HEK293 (cell line): Measurements from ENCODE around the gene CNNM1.

Experiments
- BCL11B ChIP-seq: fragments of 450-650 bp; formaldehyde crosslinking; IDR thresholded peaks from 2 replicates; pipeline ENCODE4 v1.5.1; 2016; ENCODE audit warnings: low read depth, missing biosample characterization, missing genetic modification characterization
- ELK4 ChIP-seq: IDR thresholded peaks from 2 replicates; pipeline ENCODE4 v1.6.1; 2011; ENCODE audit warnings: mild to moderate bottlenecking, low read depth, low read length, borderline replicate concordance
- GLIS2 ChIP-seq: fragments of 450-650 bp; formaldehyde crosslinking; IDR thresholded peaks from 2 replicates; pipeline ENCODE4 v1.5.1; 2016; ENCODE audit warnings: missing biosample characterization, missing genetic modification characterization
- HOXD13 ChIP-seq: sonication (generic); formaldehyde crosslinking; IDR thresholded peaks from 2 replicates; pipeline ENCODE4 v1.8.0; 2022; ENCODE audit warnings: missing genetic modification reagents, borderline replicate concordance
- KLF17 ChIP-seq: fragments of 450-650 bp; formaldehyde crosslinking; IDR thresholded peaks from 2 replicates; pipeline ENCODE4 v1.5.1; 2016; ENCODE audit warnings: missing biosample characterization, missing genetic modification characterization
- KLF9 ChIP-seq: fragments of 450-650 bp; formaldehyde crosslinking; IDR thresholded peaks from 2 replicates; pipeline ENCODE4 v1.5.1; 2016; ENCODE audit warnings: missing biosample characterization, missing genetic modification characterization, low read depth
- SP2 ChIP-seq: fragments of 450-650 bp; formaldehyde crosslinking; IDR thresholded peaks from 2 replicates; pipeline ENCODE4 v1.5.1; 2016; ENCODE audit warnings: missing biosample characterization, missing genetic modification characterization
- WT1 ChIP-seq: fragments of 450-650 bp; formaldehyde crosslinking; IDR thresholded peaks from 2 replicates; pipeline ENCODE4 v1.5.1; 2016; ENCODE audit warnings: missing biosample characterization, missing genetic modification characterization
- ZBTB11 ChIP-seq: fragments of 450-650 bp; formaldehyde crosslinking; conservative IDR thresholded peaks from 2 replicates; pipeline ENCODE4 v1.5.1; 2016; ENCODE audit warnings: low read depth, missing biosample characterization, missing genetic modification characterization
- ZBTB49 ChIP-seq: fragments of 450-650 bp; formaldehyde crosslinking; IDR thresholded peaks from 2 replicates; pipeline ENCODE4 v1.5.1; 2016; ENCODE audit warnings: missing biosample characterization, missing genetic modification characterization, low read depth
- ZFP41 ChIP-seq: fragments of 450-650 bp; formaldehyde crosslinking; IDR thresholded peaks from 2 replicates; pipeline ENCODE4 v1.5.1; 2016; ENCODE audit warnings: missing biosample characterization, missing genetic modification characterization, borderline replicate concordance
- ZNF121 ChIP-seq: fragments of 450-650 bp; formaldehyde crosslinking; IDR thresholded peaks from 2 replicates; pipeline ENCODE4 v1.5.1; 2016; ENCODE audit warnings: missing biosample characterization, missing genetic modification characterization
- ZNF133 ChIP-seq: fragments of 450-650 bp; formaldehyde crosslinking; IDR thresholded peaks from 2 replicates; pipeline ENCODE4 v1.5.1; 2016; ENCODE audit warnings: missing biosample characterization, missing genetic modification characterization
- ZNF211 ChIP-seq: fragments of 450-650 bp; formaldehyde crosslinking; IDR thresholded peaks from 2 replicates; pipeline ENCODE4 v1.5.1; 2016; ENCODE audit warnings: low read depth, missing biosample characterization, missing genetic modification characterization
- ZNF214 ChIP-seq: fragments of 450-650 bp; formaldehyde crosslinking; IDR thresholded peaks from 2 replicates; pipeline ENCODE4 v1.5.1; 2017; ENCODE audit warnings: missing biosample characterization, mild to moderate bottlenecking, missing genetic modification characterization, borderline replicate concordance
- ZNF335 ChIP-seq: fragments of 450-650 bp; formaldehyde crosslinking; conservative IDR thresholded peaks from 2 replicates; pipeline ENCODE4 v1.5.1; 2016; ENCODE audit warnings: missing biosample characterization, missing genetic modification characterization
- ZNF350 ChIP-seq: fragments of 450-650 bp; formaldehyde crosslinking; IDR thresholded peaks from 2 replicates; pipeline ENCODE4 v1.5.0; 2017; ENCODE audit warnings: missing biosample characterization, mild to moderate bottlenecking, missing genetic modification characterization
- ZNF366 ChIP-seq: fragments of 450-650 bp; formaldehyde crosslinking; conservative IDR thresholded peaks from 2 replicates; pipeline ENCODE4 v1.5.1; 2016; ENCODE audit warnings: missing biosample characterization, missing genetic modification characterization
- ZNF37A ChIP-seq: fragments of 450-650 bp; IDR thresholded peaks from 2 replicates; pipeline ENCODE4 v1.5.1; 2018; ENCODE audit warnings: missing biosample characterization, missing genetic modification characterization
- ZNF398 ChIP-seq: fragments of 450-650 bp; formaldehyde crosslinking; IDR thresholded peaks from 2 replicates; pipeline ENCODE4 v1.5.1; 2017; ENCODE audit warnings: missing biosample characterization, missing genetic modification characterization
- ZNF423 ChIP-seq: fragments of 450-650 bp; formaldehyde crosslinking; IDR thresholded peaks from 2 replicates; pipeline ENCODE4 v1.5.1; 2016; ENCODE audit warnings: missing biosample characterization, missing genetic modification characterization
- ZNF529 ChIP-seq: fragments of 450-650 bp; formaldehyde crosslinking; IDR thresholded peaks from 2 replicates; pipeline ENCODE4 v1.5.1; 2017; ENCODE audit warnings: missing genetic modification characterization, missing biosample characterization; ENCODE audit not compliant: insufficient replicate concordance
- ZNF621 ChIP-seq: fragments of 450-650 bp; formaldehyde crosslinking; IDR thresholded peaks from 2 replicates; pipeline ENCODE4 v1.5.1; 2017; ENCODE audit warnings: missing biosample characterization, missing genetic modification characterization
- ZNF791 ChIP-seq: fragments of 450-650 bp; formaldehyde crosslinking; IDR thresholded peaks from 2 replicates; pipeline ENCODE4 v1.5.1; 2016; ENCODE audit warnings: missing biosample characterization, missing genetic modification characterization
- ZSCAN4 ChIP-seq: fragments of 450-650 bp; formaldehyde crosslinking; IDR thresholded peaks from 2 replicates; pipeline ENCODE4 v1.5.1; 2017; ENCODE audit warnings: missing biosample characterization, missing genetic modification characterization
- TF ChIP-seq, protein P1 (sequence below): fragments of 450-650 bp; formaldehyde crosslinking; IDR thresholded peaks from 2 replicates; pipeline ENCODE4 v1.5.1; 2016; ENCODE audit warnings: missing biosample characterization, missing genetic modification characterization, low read depth

The CNNM1 gene

DNA sequence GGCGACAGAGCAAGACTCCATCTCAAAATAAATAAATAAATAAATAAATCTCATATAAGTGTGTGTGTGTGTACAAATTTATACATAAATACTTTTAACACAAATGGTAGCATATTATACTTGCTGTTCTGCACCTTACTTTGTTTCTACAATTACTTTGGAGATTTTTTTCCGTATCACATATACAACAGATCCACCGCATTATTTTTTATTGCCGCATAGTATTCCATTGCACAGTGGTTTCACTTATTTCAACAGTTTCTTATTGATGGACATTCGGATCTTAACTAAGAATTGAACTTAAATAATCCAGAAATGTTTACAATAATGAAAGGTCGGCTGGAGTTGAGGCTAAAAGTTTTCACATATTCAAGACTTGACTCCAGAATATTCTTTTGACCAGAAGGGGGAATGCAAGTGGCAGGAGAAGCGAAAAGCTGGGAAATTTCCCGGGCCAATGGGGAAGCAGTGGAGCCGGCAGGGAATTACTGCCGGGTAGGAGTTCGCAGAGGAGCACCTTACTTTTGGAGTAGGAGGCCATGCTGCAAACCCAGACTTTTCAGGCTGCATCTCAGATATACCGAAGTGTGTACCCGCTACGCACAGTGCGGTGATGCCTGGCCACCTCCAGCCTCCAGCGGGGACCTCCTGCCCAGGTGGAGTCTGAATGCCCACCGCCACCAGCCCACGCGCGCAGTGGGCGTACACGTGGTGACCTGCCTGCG is 415 bp upstream of the CNNM1 start (continued):
- no peak for TF ChIP-seq ZNF366 (tag by site-specific recombination)
- TF ChIP-seq ZNF791 (tag by site-specific recombination): no peak
- TF ChIP-seq ZFP41 (tag by site-specific recombination): no peak
- TF ChIP-seq ZSCAN4 (tag by site-specific recombination): no peak
- TF ChIP-seq BCL11B (tag by site-specific recombination): no peak
- TF ChIP-seq ZBTB49 (tag by site-specific recombination): no peak
- TF ChIP-seq WT1 (tag by site-specific recombination): no peak
- peak; percentile 55; the same call in 1 of the 2 replicates for TF ChIP-seq KLF9 (tag by site-specific recombination)
- TF ChIP-seq ZNF398 (tag by site-specific recombination): no peak
- no peak for TF ChIP-seq KLF17 (tag by site-specific recombination)
- no peak for TF ChIP-seq GLIS2 (tag by site-specific recombination)
- TF ChIP-seq ZNF37A: no peak
- TF ChIP-seq ZBTB11 (tag by site-specific recombination): peak; percentile 51
- no peak; the same call in 1 of the 2 replicates for TF ChIP-seq ZNF423
- no peak for TF ChIP-seq HOXD13 (CRISPR knock-in tag)
- peak; percentile 29; the same call in 1 of the 2 replicates for TF ChIP-seq SP2 (tag by site-specific recombination)
- no peak for TF ChIP-seq ZNF214
- no peak for TF ChIP-seq ZNF621 (tag by site-specific recombination)
- no peak for TF ChIP-seq ELK4
- peak; percentile 75; the same call in 1 of the 2 replicates for TF ChIP-seq ZNF335 (tag by site-specific recombination)
- TF ChIP-seq ZNF211 (tag by site-specific recombination): no peak
- TF ChIP-seq, protein P1, sequence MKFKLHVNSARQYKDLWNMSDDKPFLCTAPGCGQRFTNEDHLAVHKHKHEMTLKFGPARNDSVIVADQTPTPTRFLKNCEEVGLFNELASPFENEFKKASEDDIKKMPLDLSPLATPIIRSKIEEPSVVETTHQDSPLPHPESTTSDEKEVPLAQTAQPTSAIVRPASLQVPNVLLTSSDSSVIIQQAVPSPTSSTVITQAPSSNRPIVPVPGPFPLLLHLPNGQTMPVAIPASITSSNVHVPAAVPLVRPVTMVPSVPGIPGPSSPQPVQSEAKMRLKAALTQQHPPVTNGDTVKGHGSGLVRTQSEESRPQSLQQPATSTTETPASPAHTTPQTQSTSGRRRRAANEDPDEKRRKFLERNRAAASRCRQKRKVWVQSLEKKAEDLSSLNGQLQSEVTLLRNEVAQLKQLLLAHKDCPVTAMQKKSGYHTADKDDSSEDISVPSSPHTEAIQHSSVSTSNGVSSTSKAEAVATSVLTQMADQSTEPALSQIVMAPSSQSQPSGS (tag by site-specific recombination): no peak
- no peak for TF ChIP-seq ZNF121 (tag by site-specific recombination)
- TF ChIP-seq ZNF133 (tag by site-specific recombination): no peak
- no peak for TF ChIP-seq ZNF529 (tag by site-specific recombination)
- TF ChIP-seq ZNF350 (tag by site-specific recombination): no peak
